Endometrial microvascular endothelial cells (primary cell): ENCODE data around the gene GALNT18. TPM values are rescaled to one million over a fixed set of nuclear protein-coding genes. Genes with fewer than 3 reads are reported as not detected.
"Not testable (repeated sequence)": the region's sequence is repeated elsewhere in the genome, so short reads cannot be mapped to it uniquely, and the experiment has no call there.

ENCODE experiments used
- in situ Hi-C: cut with HindIII; loops from 2 replicates; pipeline ENCODE4 v1.10.0; 2017; ENCODE audit warnings: low sequenced_read_pairs, low pct_unique_long_range_greater_than_20kb; ENCODE audit errors: inconsistent ontology term
- total RNA-seq: library from RNA; depleted of rRNA; stranded (reverse); fragments of >200 nt; gene quantifications from one replicate; pipeline ENCODE4 v1.2.3, GENCODE V29; 2015; ENCODE audit errors: inconsistent ontology term

GALNT18 gene
- total RNA-seq, 1 donor from 2014 or later: 39.8 TPM

GRCh38 chr11:11454671-11455223, 167.1 kb downstream of the GALNT18 start:
- in situ Hi-C loops: no loop called here

- in situ Hi-C loops: no loop called here
Observed at GRCh38 chr11:11451501-11452005, 170.3 kb downstream of the GALNT18 start.

GRCh38 chr11:11450744-11451362, 171.0 kb downstream of the GALNT18 start:
- in situ Hi-C loops: no loop called here

GRCh38 chr11:11449327-11449726, 172.5 kb downstream of the GALNT18 start:
- in situ Hi-C loops: no loop called here

- in situ Hi-C loops: no loop called here
Observed at GRCh38 chr11:11448626-11449025, 173.2 kb downstream of the GALNT18 start.

- in situ Hi-C loops: not testable (repeated sequence)
Observed at GRCh38 chr11:11447601-11448000, 174.2 kb downstream of the GALNT18 start.

- in situ Hi-C loops: no loop called here
Observed at GRCh38 chr11:11446967-11447366, 174.8 kb downstream of the GALNT18 start.

- in situ Hi-C loops: no loop called here
Observed at GRCh38 chr11:11446564-11446963, 175.2 kb downstream of the GALNT18 start.

GRCh38 chr11:11445441-11446185, 176.2 kb downstream of the GALNT18 start:
- in situ Hi-C loops: no loop called here

- in situ Hi-C loops: no loop called here
Observed at GRCh38 chr11:11444804-11445131, 177.0 kb downstream of the GALNT18 start.

- in situ Hi-C loops: no loop called here
Observed at GRCh38 chr11:11444027-11444803, 177.6 kb downstream of the GALNT18 start.

GRCh38 chr11:11442791-11443190, 179.0 kb downstream of the GALNT18 start:
- in situ Hi-C loops: no loop called here

- in situ Hi-C loops: no loop called here
Observed at GRCh38 chr11:11441516-11441915, 180.3 kb downstream of the GALNT18 start.

- in situ Hi-C loops: no loop called here
Observed at GRCh38 chr11:11441091-11441490, 180.7 kb downstream of the GALNT18 start.

- in situ Hi-C loops: no loop called here
Observed at GRCh38 chr11:11440144-11440543, 181.7 kb downstream of the GALNT18 start.

- in situ Hi-C loops: no loop called here
Observed at GRCh38 chr11:11439591-11439990, 182.2 kb downstream of the GALNT18 start.

- in situ Hi-C loops: no loop called here
Observed at GRCh38 chr11:11436715-11437313, 185.0 kb downstream of the GALNT18 start.

- in situ Hi-C loops: no loop called here
Observed at GRCh38 chr11:11435635-11436034, 186.2 kb downstream of the GALNT18 start.

- in situ Hi-C loops: no loop called here
Observed at GRCh38 chr11:11433960-11434359, 187.8 kb downstream of the GALNT18 start.
